HG02885 (cell line): ENCODE data around the gene ATG16L1.

Experiments
- ATAC-seq: cut with Tn5 transposase; IDR thresholded peaks from one replicate; pipeline ENCODE4 v1.9.1; 2021; ENCODE audit warnings: mild to moderate bottlenecking; ENCODE audit not compliant: unreplicated experiment, poor library complexity

ATG16L1 gene

DNA sequence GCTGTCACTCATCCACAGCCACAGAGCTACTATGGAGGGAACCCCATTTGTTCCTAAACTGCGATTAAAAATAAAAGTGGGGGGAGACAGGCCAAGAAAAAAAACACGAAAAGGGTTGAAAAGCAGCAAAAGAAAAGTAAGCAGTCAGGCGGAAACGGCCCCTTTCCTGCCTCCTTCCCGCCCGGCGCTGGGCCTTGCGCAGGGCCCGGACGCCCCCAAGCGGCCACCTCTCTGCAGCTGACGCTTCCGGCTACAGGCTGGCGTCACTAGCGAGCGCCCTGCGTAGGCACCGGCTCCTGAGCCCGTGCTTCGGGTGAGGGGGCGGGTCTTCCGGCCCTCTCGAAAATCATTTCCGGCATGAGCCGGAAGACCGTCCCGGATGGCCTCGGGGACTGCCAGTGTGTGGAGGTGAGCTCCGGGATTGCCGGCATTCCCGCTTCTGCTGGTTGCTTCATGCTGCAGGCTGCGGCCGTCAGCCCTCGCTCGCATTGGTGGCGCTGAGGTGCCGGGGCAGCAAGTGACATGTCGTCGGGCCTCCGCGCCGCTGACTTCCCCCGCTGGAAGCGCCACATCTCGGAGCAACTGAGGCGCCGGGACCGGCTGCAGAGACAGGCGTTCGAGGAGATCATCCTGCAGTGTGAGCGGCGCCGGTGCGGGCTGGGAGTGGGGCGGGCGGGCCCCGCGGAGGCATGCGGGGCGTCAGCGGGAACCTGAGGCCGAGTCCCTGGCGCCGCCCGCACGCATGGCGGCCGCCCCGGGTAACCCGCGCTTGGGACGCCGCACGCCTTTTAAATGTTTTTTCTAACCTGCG is at the start of gene ATG16L1:
ATG16L1 (plus strand) TSS at position 368 of the 811 bp plus-strand sequence; CDS start at position 523, 155 bp downstream.
- ATAC-seq, result peak; percentile 97

- no peak for ATAC-seq
These were observed 48.9 kb upstream of the ATG16L1 start for GRCh38 chr2:233202531-233202944.

DNA sequence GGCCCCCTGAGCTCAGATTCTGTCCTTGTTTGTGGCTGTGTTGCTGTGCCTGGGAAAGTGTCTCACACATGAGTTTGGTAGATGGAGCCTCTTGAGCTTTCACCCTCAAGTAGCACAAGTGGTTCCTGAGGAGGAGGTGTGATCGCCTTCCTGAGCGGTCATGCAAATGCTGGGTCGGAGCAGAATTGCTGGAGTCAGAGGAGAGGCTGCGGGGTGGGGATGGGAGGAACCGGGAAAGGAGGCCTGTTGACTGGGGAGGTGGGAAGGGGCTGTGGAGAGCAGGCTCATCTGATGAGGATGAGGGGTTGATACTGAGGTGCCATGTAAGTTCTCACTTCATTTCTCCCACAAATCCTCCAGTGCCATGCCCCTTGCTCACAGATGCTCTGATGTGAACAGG is 48.4 kb upstream of the ATG16L1 start:
- ATAC-seq, result no peak

DNA sequence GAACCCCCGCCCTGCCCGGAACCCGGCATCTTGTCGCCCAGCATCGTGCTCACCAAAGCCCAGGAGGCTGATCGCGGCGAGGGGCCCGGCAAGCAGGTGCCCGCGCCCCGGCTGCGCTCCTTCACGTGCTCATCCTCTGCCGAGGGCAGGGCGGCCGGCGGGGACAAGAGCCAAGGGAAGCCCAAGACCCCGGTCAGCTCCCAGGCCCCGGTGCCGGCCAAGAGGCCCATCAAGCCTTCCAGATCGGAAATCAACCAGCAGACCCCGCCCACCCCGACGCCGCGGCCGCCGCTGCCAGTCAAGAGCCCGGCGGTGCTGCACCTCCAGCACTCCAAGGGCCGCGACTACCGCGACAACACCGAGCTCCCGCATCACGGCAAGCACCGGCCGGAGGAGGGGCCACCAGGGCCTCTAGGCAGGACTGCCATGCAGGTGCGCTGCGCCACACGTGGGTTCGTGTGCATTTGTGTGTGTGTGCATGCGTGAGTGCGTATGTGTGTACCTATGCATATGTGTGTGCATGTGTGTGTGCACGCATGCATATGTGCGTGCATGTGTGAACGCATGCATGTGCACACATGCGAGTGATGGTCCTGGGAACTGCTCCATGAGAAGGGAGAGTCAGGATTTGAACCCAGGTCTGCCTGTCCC is 47.1 kb upstream of the ATG16L1 start:
- no peak for ATAC-seq

- no peak for ATAC-seq
These were observed 42.9 kb upstream of the ATG16L1 start for GRCh38 chr2:233208382-233209116.

DNA sequence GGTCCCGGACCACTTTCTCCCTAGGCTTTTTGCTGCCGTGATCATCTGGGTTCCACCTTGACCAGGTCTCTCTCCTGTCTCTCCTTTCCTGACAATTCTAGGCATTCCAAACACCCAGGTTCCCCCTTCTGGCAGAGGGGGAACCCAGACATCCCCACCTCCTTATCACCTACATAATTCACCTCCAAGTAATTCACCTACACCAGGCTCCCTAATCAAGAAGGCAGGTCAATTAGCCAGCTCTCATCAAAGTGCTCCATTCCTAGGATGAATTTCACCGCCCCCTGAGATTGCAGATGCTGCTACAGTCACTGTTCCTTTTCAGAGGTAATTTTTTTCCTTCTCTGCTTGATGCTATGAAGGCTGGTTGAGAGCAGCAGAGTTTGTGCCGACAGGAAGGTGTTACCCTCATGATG is 42.3 kb upstream of the ATG16L1 start:
- ATAC-seq, result no peak

GRCh38 chr2:233209533-233210171 is 41.8 kb upstream of the ATG16L1 start:
- ATAC-seq, result no peak

DNA sequence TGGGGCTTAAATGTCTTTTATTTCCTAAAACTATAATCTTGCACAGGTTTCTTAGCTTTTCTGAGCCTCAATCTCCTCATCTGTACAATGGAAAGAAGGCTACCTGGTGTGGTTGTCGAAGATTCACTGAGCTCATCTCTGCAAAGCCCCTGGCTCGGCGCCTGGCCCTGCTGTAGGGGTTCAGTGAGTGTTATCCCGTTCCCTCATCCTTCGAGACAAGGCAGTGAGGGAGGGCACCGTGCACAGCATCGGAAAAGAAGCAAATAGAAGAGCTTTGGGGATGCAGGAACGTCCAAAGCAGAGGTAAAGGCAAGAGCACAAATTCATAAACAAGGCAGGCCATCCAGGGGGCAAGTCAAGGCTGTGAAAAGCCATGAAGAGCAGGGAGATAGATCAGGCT is 41.2 kb upstream of the ATG16L1 start:
- no peak for ATAC-seq

GRCh38 chr2:233210843-233211547 is 40.5 kb upstream of the ATG16L1 start:
- no peak for ATAC-seq

DNA sequence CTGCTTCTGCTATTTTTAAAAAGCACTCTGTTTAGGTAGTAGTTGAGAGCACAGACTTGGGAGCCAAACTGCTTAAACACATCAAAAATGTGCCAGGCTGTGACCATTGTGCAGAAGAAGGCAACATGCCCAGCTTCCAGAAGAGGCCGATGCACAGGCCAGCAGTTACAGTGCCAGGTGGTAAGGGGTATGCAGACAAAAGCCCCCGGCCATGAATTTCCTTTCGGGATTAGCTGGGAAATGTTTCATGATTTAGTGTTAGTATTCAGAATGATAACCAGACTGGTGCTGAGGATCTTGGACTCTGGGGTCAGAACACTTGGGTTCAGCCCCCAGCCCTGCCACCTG is 40.0 kb upstream of the ATG16L1 start:
- ATAC-seq, result no peak

- ATAC-seq, result no peak
These were observed 38.5 kb upstream of the ATG16L1 start for GRCh38 chr2:233213011-233213410.

- no peak for ATAC-seq
These were observed 37.5 kb upstream of the ATG16L1 start for GRCh38 chr2:233213975-233214374.

DNA sequence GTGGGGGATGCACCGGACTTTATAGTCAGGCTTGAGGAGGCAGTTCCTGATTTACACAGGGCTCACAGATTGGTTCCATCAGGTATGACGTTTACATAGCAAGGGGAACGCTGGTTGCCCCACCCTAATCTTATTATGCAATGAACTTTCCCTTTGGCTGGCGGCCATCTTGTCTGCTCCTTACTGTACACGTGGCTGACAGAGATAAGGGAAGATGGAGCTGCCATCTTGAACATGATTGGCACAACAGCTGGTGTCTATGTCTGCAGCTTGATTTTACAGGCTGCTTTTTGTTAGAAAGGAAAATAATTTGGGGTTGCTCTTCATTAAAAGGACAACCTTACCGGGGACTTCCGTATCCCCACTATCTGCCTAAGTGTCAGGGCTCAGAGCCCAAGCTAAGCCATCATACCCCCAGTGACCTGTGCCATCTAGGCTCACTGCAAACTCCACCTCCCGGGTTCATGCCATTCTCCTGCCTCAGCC is 33.5 kb upstream of the ATG16L1 start:
- ATAC-seq, result no peak

DNA sequence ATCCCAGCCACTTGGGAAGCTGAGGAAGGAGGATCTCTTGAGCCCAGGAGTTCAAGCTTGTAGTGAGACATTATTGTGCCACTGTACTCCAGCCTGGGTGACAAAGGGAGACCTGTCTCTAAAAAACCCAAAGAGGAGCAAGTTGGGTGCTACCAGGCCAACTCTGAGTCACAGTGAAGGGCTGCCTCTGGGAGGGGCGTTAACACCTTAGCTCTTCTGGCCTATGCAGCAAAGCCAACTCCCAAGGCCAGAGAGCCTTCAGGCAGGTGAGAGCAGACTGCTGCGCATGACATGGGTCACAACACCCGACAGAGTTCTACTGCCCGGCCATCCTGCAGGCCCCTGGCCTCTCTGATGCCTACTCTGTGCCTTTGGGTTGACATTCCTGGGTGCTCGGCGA is 32.6 kb upstream of the ATG16L1 start:
- ATAC-seq, result no peak

- ATAC-seq, result no peak
These were observed 31.6 kb upstream of the ATG16L1 start for GRCh38 chr2:233219848-233220247.

DNA sequence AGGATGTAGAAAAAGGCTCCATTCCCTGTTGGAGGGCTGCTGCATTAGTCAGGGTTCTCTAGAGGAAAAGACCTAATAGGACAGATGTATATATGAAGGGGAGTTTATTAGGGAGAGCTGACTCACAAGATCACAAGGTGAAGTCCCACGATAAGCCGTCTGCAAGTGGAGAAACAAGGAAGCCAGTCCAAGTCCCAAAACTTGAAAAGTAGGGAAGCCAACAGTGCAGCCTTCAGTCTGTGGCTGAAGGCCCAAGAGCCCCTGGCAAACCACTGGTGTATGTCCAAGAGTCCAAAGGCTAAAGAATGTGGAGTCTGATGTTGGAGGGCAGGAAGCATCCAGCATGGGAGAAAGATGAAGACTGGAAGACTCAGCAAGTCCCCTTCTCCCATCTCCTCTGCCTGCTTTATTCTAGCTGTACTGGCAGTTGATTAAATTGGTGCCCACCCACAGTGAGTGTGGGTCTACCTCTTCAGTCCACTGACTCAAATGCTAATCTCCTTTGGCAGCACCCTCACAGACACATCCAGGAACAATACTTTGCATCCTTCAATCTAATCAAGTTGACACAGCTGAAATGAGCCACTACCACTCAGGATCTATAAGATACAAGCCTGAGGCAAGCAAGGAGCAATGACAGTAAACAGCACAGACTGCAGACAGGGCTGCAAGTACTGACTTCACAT is 30.0 kb upstream of the ATG16L1 start:
- no peak for ATAC-seq

GRCh38 chr2:233223059-233223894 is 28.2 kb upstream of the ATG16L1 start:
- peak; percentile 82 for ATAC-seq

DNA sequence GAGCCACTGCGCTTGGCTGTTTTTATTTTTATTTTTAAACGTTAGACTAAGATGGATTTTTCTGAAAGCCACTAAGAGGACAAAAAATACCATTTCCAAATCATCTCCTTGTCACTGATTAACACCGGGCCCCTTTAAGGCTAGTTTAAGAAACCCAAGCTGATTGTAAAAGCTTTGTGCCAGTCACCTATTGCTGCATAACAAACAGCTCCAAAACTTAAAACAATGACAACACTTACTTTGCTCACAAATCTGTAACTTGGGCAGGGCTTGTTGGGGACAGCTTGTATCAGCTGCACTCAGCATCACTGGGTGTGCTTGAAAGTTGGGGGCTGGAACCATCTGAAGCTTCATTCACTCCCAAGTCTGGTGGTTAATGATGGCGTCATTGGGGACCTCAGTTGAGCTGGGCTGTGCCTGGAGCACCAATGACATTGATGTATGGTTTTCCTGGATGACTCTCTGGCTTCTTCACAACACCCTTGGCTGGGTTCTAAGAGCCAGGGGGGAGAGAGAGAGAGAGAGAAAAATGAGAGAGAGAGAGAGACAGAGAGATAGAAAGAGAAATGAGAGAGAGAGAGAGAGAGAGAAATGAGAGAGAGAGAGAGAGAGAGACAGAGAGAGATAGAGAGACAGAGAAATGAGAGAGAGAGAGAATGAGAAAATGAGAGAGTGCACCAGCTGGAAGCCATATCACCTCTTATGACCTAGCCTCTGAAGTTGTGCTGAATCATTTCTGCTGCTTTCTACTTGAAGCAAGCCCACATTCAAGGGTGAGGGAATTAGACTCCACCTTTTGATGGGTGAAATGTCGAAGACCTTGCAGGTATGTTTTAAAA is 26.0 kb upstream of the ATG16L1 start:
- ATAC-seq, result no peak
